EH (cell line): Measurements from ENCODE around the gene SPSB4.

Experiments used
- DNase-seq: peaks from one replicate; pipeline ENCODE4 v3.0.0-alpha.2; 2015; ENCODE audit warnings: low read depth

SPSB4 gene

DNA sequence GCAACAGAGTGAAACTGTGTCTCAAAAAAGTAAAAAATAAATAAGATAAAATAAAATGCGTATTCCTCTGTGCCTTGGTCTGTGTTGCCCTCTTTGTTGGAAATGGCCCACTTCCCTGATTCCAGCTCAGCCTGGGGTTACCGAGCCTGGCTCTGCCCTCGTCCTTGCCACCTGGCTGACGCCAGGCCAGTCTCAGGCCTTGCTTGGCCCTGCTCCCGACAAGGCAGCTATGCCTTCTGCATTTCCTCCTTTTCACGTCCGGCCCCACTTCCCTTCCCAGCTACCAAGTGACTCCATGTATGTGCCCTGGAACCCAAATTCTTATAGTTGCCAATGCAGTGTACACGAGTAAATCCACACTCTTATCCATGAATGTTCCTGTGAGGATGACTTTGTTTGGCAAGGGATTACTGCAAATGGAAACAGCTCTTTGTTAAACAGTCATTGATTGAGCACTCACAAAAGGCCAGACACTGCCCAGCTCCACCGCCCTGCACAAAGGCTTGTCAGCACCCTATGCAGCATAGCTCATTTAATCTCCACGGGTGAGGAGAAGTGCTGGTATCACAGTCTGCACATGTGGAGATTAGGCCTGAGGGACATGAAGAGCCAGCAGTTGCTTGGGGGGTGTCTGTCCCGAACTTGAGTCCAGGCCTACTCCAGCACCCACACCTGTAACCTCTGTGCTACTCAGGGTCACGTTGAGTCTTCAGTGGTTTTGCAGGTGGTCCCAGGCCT is 25.1 kb downstream of the SPSB4 start:
- no peak for DNase-seq

DNA sequence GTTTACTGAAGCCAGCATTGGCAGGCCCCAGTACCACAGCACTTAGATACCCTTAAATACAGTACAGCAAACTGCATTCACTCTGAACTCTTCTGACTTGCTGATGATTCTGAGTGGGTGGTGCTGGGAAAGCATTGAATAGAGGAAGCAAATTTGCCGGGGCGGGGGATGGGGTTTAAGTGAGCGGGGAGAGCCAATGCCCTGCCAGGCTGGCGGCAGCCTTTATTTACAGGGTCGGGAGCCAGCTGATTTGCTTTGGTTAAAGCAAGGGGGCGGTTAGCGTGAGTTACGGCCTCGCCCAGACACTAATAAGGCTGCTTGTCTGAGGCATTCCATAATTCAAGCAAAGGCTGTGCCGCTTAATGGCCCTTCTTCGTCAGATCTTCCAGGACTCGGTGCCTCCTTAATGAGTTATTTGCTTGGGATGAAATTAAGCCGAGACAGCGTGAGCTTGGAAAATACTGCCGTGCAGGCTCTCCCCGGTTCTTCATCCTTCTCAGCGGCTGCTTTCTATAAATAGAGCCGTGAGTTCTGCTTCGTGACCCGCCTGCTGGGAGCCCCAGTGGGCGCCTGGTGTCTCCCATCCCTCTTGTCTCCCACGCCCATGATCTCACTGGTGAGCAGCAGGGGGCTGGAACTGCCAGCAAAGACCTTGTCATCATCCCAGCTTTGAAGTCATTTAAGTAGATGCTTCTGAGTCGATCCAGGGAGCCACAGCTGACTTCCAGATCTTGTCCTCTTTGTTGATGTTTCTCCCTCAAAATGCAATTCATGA is 25.8 kb downstream of the SPSB4 start:
- peak; percentile 67 for DNase-seq

DNA sequence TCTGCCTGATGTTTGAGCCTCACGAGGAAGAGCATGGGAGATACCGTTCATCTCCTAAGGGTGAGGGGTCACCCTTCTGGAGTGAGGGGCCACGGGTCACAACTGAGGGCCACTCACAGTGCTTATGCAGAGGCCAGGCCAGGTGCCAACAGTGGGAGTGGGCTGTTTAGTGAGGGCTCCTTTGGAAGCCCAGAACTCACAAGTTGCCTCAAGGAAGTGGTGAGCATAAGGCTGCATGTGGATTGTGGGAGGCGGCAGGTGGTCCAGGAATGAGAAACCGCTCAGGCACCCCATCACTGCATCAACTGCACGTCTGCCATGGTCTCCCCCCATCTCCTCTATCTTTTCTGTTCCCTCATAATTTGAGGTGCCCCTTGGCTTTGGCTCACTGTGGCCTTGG is 26.5 kb downstream of the SPSB4 start:
- no peak for DNase-seq

DNA sequence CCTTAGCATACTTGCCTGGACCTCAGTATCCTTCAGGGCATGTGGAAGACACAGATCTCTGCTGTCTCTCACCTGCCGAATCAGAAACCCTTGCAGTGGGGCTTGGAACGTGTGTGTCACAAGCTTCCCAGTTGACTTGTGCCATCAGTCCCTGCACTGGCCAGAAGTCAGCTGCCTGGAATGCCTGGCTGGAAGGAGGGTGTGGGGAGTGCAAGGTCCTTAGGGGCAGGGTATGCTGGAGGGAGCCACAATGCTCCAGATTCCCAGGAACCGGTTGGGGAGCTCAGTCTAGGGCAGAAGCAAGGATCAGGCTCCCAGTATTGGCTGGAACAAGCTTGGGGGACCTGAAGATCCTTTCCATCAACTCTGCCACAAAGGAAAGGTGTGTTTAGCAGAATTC is 27.1 kb downstream of the SPSB4 start:
- DNase-seq: no peak

DNA sequence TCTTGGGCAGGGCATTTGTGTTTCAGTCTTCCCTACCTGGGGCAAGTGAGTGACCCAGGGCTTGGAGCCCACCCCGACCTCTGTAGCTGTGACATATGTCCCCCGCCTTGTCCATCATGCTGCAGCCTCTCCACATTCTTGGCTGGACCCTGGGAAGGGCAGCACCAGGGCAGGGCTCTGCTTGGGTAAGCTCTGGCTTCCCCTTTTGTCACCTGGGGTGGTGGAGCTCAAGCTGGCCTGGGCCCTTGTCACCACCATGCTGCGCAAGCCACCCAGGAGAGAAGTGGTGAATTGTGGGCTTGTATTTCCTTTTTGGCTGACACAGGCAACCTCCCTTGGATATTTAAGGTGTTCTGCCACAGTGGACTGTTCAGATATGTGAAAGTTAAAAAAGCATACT is 29.3 kb downstream of the SPSB4 start:
- DNase-seq: no peak

DNA sequence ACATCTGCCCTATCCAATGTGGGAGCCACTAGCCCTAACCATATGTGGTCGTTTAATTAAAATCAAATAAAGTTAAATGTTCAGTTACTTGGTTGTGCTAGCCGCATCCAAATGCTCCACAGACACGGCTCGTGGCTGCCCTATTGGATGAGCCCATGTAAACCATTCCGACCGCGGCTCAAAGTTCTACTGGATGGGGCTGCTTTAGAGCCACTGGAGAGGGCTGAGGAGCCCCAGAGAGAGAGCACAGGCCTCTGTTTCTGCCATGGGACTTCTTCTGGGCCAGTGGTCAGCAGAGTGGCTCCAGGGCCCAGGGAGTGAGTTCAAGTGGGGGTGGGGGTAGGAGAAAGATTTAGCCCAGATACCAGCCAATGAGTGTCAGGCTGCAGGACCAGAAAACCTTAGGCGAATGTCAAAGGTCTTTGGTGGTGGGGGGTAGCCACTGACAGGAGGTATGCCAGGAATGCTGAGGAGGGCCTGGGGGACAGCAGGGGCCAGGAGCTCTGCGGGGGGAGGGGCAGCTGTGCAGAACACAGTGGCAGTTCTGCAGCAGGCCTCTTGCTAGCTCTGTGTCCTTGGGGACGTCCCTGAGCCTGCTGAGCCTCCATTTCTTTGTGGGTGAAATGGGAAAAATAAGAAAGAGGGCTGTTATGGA is 30.1 kb downstream of the SPSB4 start:
- DNase-seq: no peak

DNA sequence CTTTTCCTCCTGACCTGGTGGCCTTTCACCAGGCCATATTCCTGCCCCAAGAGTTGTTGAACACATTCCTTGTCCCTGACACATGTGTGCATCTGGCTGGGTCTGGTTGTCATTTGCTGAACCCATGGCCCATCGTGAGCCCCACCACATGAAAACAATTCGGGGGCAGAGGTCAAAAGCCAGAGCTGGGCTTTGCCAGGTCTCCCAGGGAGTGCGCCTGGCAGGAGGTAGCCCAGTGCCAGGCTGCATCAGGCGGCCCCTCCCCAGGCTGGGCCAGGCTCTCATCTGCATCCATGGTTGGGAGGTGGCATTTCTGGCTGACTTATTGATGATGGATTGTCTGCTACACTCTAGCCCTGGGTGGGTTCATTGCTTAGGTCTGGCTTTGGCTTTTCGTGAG is 30.9 kb downstream of the SPSB4 start:
- no peak for DNase-seq

DNA sequence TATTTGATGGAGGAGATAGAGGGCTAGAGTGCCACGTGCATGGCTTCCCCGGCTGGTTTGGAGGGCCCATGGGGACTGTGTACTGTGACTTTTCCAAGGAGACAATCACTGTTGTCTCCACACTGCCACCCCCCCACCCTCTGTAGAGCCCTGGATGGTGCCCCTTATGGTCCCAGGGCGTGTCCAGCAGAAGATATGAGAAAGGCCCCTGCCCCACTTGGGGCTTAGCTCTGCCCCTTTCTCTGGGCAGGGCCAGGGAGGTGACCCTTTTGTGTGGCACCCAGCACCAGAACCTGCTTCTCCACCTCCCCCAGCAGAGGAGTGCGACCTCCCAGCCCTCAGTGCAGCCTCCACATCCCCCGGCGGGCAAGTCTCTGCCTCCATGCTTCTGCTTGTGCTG is 32.1 kb downstream of the SPSB4 start:
- no peak for DNase-seq

DNA sequence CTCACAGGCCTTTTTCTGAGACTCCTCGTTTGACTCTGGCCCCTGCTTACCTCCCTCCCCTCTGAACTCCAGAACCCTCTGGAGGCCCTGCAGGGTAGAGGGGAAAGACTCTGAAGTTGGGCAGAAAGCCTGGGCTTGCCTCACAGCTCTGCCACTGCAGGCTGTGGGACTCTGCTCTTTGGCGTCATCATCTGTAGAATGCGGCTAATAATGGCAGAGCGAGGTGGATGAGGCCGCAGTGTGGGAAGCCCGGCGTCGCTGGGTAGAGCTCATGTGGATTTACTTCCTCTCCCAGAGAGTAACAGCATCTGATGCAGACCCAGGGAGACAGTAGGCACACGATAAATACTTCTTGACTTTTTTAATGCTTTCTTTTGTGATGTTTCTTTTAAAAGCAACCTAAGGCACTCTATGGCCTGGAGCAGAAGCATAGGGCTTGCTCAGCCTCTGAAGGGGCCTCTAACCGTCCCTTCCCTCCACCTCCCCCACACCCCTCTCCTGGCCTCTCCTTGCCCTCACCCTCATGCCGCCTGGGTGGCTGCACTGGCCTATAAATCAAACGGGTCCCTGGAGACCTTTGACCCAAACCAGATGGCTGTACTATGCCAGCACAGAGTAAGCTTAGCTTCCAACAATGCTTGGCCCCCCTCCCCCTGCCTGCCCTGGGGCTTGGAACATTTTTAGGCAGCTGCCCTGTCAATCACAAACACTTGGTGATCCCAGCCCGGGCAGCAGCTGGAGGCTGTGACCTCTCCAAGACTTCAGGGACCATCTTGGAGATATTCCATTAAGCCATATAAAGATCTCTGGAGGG is 32.9 kb downstream of the SPSB4 start:
- DNase-seq: no peak

DNA sequence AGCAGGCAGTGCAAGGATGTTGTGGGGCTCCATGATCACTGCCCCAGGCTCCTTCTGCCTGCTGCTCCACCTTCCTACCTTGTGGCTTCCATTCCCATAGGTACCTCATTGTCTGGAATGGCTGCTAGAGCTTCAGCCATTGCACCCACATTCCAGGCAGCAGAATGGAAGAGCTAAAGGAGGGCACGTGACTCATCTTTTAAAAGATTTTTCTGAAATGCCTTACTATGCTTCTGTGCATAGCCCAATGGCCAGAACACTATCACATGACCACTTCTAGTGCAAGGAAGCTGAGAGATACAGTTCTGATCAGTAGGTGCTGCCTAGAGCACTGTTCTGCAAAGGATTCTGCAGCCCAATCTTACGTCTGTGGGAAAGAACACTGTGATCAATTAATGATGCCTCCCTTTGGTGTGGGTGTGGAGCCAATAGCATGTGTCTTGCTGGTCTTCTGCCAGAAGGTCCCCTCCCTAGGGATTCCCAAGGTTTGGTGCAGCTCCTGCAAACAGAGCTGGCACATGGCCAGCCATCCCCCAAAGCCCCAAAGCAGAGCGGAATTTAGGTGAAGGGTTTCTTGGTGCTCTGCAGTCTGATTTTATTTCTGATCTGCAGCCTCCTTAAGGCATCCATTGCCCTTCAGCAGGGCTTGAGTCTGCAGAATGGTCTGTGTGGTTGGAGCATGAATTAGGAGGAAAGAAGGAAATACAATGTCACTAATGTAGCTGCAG is 34.4 kb downstream of the SPSB4 start:
- DNase-seq: no peak

DNA sequence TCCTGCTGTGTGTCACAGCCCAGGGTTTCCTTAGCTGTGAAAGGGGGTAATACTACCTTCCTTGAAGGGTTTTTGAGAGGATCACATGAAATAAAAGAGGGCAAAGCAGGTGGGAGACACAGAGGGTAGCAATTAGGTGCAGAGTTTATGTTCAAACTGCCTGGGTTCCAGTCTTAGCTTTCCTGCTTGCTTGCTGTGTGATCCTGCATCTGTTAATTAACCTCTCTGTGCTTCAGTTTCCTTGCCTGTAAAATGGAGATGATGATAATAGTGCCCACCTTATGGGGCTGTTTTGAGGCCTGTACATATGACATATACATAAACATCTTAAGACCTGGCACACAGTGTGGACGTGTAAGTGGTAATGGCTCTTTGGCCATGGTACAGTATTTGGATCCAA is 35.0 kb downstream of the SPSB4 start:
- DNase-seq: no peak

DNA sequence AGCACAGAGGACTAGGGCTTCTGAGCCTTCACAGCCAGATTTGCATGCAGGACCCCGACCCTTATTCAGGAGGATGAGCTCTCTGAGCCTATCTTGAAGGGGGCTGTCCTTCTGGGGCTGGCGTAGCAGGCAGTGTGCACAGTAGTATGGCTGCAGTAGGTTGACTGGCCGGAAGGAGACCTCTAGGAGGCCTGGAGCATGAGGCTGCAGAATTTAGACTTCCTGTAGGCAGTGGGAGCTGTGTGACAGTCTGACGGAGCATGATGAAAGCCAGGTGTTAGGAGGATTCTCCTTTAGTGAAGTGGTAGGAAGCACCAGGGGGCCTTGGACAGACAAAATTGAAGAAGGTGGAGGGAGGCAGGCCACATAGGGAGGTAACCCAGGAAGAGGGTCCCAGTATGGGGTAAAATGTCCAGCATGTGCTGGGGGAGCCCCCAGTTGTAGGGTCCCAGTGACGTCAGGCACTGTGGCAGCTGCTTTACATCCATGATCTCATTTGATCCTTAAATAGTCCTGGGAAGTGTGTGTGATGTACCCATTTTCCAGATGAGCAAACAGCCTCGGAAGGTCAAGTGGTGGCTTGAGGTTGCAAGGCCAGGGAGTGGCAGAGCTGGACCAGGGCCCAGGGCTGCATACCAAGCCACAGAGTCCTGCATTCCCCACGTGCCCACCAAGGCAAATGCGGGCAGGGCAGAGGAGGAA is 36.1 kb downstream of the SPSB4 start:
- no peak for DNase-seq

DNA sequence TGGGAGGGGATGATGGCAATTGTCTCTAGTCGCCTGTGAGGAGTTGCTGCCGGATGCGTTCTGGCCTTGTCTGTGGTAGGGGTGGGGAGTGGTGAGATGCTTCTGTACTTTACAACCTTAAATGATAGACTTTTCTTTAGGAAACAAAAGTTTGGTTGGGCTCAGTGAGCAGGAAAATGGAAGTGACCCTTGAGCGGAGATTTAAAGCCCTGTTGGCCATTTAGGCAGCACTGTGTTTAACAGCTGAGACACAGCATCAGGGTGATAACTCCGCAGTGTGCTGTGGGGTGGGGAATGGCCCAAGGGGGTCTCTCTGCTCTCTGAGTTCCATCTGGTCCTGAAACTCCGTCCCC is 36.6 kb downstream of the SPSB4 start:
- no peak for DNase-seq

DNA sequence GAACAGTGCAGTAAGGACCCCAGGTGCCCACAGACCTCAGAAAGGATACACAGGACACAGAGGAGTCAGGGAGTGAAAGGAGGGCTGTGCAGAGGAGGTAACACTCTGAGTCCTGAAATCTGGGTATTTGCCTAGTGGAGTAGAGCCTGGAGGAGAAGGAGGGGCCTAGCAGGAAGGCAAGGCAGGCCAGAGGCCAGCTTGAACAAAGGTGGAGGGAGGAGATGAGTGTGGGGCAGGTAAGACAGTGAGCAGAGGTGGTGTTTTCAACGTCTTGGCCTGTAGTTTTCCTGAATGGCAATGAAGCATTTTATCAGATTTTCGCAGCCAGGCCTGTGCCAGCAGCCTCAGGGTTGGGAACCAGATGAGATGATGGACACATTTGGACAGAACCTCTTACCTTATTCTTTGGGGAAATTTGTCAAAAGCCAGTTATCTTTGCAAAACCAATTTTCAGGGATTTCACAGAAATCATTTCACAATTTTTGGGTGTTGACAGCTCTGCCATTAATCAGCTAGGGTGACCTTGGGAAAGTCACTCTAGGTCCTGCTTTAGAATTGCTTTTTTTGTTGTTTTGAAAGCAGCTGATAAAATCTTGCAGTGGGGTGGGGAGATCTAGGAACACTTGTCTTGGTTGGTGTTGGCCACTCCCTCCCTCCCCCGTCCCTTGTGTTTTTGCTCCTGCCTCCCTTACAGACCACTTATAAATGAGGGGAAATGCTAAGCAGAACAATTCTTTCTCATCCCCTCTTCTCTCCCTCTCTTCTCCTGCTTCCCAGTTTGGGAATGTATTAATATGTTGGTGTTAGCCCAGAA is 38.4 kb downstream of the SPSB4 start:
- no peak for DNase-seq

DNA sequence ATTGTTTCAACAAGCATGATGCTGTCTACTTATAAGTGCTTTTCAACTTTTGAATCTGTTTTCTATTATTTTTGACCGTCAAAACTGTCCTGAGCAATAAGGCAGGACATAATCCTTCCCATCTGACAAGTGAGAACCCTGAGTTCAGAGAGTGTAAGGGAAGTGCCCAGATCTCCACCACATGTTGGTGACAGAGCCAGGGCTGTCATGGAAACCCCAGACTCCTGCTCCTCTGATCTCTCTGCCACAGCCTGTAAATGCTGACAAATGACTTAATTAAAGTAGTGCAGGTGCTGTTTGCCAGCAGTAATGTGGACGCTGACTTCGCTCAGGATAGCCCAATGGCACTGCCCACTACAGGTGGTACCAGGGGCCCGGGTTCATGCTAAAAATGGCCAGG is 40.3 kb downstream of the SPSB4 start:
- DNase-seq: no peak

DNA sequence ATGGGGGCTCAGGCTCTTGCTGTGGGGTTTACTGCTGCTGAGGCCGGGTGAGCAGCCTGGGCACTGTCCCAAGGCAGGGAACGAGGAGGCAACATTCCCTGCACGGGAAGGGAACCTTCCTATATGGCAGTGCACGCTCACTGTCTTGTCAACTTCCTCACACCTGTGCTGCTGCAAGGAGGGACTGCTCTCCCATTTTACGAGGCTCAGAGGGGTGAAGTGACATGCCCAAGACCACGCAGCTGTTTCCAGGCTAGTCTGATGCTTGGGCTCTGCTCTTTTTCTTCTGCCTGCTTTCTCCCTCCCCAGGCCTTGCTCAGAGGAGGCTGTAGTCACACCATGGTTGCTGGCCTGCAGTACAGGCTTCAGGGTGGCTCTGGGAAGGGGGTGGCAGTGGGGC is 41.5 kb downstream of the SPSB4 start:
- no peak for DNase-seq

DNA sequence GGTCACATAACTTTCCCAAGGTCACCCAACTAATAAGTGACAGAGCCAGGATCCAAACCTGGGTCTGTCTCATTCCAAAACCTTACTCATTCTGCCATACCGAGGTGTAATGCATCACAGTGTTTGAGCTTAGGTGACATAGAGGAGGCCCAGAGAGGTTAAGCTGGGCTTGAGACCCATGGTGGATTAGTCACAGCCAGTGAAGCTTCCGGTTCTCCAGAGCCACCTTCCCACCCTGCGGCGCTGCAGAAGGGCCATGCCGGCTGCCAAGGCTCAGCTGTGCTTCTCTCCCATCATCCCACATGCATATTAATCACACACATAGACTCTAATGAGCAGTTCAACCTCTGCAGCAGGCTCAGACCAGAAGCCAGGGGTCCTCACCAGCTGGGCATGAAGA is 42.2 kb downstream of the SPSB4 start:
- DNase-seq: no peak

DNA sequence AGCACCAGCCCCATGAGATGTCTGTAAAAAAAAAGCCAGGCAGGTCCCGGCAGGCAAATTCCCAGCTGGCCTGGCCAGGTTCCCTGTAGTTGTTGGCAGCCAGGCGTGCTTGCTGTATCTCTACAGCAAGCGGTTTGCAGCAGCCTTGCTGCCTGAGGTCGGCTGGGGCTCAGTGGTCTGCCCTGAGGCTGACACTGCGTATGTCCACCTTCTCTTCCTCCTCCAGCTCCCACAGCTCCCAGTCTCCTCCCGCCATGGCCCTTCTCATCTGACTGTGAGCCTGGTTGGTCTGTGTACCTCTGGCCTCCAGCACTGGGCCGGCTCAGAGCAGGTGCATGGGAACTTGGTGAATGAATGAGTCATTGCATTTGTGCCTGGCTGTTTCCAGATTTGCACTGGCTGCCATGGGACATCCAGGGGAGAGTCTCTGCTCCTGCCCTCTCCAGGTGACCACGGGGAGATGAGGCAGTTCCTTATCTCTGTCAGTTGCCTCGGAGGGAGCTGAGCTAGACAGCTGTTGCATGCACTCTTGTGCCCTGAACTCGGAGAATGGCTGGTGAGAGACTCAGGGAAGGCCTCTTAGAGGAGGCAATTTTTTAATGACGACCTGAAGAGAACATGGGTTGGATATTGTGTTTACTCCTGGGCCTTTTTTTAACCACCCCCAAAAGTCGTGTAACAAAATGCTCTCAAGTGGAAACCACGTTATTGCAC is 43.0 kb downstream of the SPSB4 start:
- DNase-seq: no peak

DNA sequence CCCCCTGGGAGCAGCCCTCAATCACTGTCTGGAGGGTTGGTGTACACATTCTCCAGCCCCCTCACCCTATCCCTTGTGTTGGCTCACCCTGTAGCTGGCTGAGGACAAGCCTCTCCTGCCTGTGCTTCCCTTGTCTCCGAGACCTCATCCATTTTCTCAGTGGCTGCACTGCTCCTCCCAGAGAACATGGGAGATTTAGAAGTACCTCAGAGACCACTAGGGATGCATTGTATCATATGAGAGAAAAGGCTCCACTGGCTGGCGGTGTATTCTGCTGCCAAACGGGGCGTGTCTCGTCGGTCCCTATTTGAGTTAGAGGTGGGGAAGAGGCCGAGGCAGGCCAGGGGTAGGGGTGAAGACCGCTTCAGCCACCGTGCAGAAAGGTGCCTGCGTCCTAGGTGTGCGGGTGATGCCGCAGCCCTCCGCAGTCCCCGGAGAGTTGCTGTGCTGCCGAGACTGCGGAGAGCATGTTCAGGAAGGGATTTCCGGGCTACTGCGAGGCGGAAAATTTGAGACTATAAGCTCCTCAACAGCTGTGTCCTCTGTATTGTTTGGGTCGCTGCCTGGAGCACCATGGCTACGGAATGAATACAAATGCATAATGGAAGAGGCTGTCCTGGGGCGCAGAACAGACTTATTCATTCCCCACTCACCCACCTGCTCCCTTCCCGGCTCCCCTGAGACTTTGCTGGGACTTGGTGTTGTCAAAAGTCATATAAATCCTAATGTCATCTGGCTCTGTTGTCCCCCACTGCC is 43.8 kb downstream of the SPSB4 start:
- DNase-seq: peak; percentile 64
